SK-N-SH treated with all-trans-retinoic acid at 6 μM for 48 hours (cell line): ENCODE data around the gene SUV39H2.

Source experiments
- ARNTL ChIP-seq: fragments of 450-650 bp; formaldehyde crosslinking; IDR thresholded peaks from 2 replicates; pipeline ENCODE4 v1.5.0; 2020; ENCODE audit warnings: low read depth, mild to moderate bottlenecking, moderate library complexity, borderline replicate concordance
- BACH2 ChIP-seq: fragments of 250-450 bp; sonication (Bioruptor Pico); IDR thresholded peaks from 2 replicates; pipeline ENCODE4 v1.9.0; 2021; ENCODE audit warnings: mild to moderate bottlenecking, borderline replicate concordance
- CREB5 ChIP-seq: fragments of 250-450 bp; sonication (Bioruptor Pico); IDR thresholded peaks from 2 replicates; pipeline ENCODE4 v1.5.1; 2020; ENCODE audit warnings: low read depth, mild to moderate bottlenecking, moderate library complexity
- ISL1 ChIP-seq: fragments of 250-450 bp; sonication (Bioruptor Pico); IDR thresholded peaks from 2 replicates; pipeline ENCODE4 v2.1.2; 2022; ENCODE audit warnings: mild to moderate bottlenecking, moderate library complexity
- PATZ1 ChIP-seq: fragments of 250-450 bp; sonication (Bioruptor Pico); IDR thresholded peaks from 2 replicates; pipeline ENCODE4 v1.8.0; 2020; ENCODE audit warnings: mild to moderate bottlenecking, moderate library complexity, borderline replicate concordance
- RARB ChIP-seq: fragments of 250-450 bp; sonication (Bioruptor Pico); IDR thresholded peaks from 2 replicates; pipeline ENCODE4 v1.8.0; 2021; ENCODE audit warnings: mild to moderate bottlenecking, moderate library complexity
- SNAI2 ChIP-seq: fragments of 250-450 bp; sonication (Bioruptor Pico); IDR thresholded peaks from 2 replicates; pipeline ENCODE4 v1.5.0; 2020; ENCODE audit warnings: mild to moderate bottlenecking, moderate library complexity
- TCF4 ChIP-seq: fragments of 250-450 bp; sonication (Bioruptor Pico); IDR thresholded peaks from 2 replicates; pipeline ENCODE4 v1.8.0; 2021; ENCODE audit warnings: mild to moderate bottlenecking, moderate library complexity, borderline replicate concordance
- ZC3H10 ChIP-seq: fragments of 250-450 bp; sonication (Bioruptor Pico); IDR thresholded peaks from 2 replicates; pipeline ENCODE4 v1.5.1; 2021; ENCODE audit warnings: mild to moderate bottlenecking, moderate library complexity
- ZNF565 ChIP-seq: fragments of 450-650 bp; formaldehyde crosslinking; conservative IDR thresholded peaks from 2 replicates; pipeline ENCODE4 v1.5.0; 2020; ENCODE audit warnings: low read depth, mild to moderate bottlenecking, moderate library complexity

- TF ChIP-seq CREB5 (CRISPR knock-in tag) = no peak
- TF ChIP-seq SNAI2 = no peak
- no peak for TF ChIP-seq PATZ1 (CRISPR knock-in tag)
- TF ChIP-seq RARB = no peak
- TF ChIP-seq ISL1 (CRISPR knock-in tag) = no peak
- TF ChIP-seq ZC3H10 (CRISPR knock-in tag) = no peak
- no peak for TF ChIP-seq ZNF565 (CRISPR knock-in tag)
- no peak for TF ChIP-seq BACH2 (CRISPR knock-in tag)
- TF ChIP-seq ARNTL (CRISPR knock-in tag) = no peak
- no peak for TF ChIP-seq TCF4
These were observed 33.1 kb downstream of the SUV39H2 start for GRCh38 chr10:14911801-14912200.
